Amygdala (tissue), 56 donors: ENCODE measurements around the gene MDH1.
"Not testable (repeated sequence)": the region's sequence is repeated elsewhere in the genome, so short reads cannot be mapped to it uniquely, and the experiment has no call there.

Source experiments
- DNase-seq, 56 donors: peaks; one replicate each; lab custom pipeline; 2025; lab: John Stamatoyannopoulos, UW

Gene MDH1

DNA sequence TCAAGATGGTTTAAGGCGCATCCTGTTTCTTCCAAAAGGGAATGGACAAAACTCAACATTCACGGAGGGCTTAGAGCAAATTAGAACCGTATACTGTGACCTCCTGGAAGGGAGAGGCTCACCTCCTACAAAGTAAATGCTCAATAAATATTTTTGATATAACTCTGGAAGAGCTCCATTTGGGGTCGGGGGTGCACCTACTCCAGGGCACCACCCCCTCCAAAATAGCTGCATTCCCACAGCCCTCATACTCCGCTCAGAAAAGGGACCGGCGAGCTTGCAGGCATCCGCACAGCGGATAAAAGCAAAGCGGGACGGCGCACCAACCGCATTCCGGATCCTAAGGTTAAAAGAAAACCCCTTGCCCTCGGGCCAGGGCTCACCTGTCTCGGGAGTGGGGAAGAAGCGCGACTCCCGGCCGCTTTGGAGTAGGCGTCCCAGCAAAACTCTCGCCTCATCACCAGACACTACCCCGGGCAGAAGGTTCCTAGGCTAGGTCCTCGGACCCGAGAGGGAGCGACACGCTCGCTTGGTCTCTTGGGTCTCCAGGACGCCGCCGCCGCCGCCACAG is 864 bp upstream of the MDH1 start:
- DNase-seq, result peak in 3 of 56 donors; percentile 43 to 85 (median 54)

DNA sequence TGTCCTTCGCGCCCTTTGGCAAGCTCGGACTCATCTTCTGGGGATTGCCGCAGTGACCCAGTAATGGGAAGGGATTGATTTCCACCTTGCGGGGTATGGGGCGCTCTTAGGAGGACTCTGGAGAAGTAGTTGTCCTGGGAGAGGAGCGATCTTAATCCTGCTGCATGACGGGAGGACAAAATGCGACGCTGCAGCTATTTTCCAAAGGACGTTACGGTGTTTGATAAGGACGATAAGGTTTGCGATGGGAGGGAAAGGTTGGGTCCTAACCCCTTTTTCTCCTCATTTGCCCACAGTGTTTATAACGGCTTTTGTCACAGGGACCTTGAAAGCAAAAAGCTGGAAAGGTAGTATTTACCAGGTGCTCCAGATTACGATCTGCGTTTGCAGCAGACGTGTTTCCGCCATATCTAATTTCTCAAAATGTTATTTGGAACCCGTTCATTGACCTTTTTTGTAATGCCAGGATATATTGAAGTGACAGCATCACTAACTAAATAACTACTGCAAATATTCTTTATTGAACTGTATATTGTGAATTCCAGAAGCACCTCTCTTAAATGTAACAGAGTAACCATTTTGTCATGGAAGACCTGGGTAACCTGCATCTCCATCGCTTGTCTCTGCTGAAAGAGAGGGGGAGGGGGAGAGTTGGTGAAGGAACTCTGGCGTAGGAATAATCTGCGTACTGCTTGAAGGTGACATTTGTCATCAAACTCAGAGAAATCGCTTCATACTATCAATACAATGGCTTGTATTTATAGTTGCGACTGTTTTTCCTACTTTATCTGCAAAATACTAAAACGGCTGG is 590 bp downstream of the MDH1 start:
- DNase-seq, result peak in 2 of 56 donors; percentile 45 to 55

DNA sequence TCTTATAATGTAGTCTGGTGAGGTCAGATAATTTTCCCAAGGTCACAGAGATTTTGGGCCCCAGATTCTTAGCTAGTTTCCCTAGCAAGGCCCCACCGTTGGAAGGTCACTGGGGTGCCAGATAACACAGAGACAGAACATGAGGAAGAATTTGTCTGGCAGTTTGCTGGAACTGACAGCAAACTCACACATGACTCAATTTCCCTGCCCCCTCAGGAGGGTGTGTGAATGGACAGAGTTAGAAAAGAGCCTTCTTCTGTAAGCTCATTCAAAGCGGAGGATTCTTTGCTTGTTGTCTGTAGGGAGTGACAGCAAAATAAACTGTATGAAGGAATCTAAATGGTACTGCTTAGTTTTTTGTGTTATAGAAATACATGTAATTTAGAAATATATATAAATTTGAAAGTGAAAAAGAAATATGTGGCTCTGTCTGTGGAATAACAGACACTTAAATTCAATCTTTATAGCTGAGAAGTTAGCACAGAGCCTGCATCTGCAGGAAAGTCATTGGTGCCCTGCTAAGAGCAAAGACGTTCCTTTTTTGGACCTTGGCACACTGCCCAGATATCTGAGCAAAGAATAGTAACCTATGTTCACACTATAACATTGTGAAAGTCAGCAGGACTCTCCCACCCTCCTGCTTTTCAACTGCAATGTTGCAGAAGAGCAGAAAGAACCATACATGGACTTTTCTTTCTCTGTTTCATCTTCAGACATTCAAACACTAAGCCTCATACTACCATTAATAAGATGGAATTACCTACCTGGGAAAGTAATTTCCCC is 2.1 kb downstream of the MDH1 start:
- peak in 7 of 56 donors; percentile 1 to 17 (median 11) for DNase-seq

DNA sequence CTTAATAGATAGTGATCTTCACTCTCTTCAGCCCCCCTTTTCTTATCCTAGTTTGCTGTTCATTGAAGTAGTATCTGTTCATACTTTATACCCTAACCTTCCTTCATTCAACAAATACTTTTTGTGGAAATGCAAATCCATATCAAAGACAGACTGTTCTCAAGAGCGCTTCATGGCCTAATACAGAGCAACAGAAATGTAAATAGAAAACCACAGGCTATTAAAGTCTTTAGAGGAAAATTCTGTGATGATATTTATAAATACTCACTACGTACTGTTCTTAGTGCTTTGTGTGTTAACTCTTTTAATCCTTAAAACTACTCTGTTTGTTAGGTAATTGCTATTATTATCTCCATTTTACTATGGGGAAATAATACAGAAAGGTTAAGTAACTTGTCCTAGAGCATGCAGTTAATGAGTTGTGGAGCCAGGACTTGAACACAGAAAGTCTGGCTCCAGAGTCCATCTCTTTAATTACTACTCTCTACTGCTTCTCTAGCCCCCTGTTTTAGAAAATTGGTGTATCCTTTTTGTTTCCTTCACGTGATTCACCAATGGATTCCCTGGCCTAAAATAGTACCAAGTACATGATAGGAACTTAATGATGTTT is 2.9 kb downstream of the MDH1 start:
- DNase-seq, result no peak

DNA sequence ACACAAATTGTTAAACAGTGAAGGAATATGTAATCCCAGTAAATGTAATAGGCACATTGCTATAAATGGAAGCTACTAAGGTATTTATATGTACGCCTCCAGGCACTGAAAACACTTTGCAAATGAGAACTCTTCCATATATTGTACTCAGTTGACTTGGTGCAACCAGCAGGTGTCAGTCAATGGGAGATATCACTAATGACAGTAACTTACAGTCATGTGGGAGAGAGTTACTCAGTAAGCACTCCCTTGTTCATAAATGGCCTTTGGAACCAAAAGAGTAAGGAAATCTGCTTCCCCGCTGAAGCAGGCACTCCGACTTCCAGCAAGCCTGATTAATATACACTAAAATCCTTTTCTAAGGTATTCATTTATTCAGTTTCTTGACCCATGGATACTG is 5.9 kb downstream of the MDH1 start:
- DNase-seq, result no peak

DNA sequence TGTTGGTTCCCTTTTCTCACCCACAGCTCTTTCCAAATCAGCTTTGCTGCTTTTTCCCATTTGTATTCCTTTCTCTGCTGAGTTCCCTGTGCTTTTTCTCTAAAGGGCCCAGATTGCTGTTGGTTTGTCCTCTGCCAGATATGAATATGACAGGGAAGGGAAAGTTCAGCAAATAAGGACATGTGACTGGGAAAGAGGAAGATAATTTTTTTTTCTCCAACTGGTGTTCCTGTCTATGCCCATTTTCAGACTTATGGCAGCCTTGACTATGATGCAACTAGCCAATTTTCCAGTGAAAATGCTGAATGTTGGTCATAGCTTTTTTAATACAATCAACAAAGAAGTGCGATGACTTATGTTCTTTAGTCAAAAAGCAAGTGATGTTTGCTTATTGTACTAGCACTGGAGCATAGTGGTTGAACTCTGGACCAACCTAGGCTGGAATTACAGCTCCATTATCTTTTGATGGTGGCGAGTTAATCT is 7.7 kb downstream of the MDH1 start:
- DNase-seq, result no peak

DNA sequence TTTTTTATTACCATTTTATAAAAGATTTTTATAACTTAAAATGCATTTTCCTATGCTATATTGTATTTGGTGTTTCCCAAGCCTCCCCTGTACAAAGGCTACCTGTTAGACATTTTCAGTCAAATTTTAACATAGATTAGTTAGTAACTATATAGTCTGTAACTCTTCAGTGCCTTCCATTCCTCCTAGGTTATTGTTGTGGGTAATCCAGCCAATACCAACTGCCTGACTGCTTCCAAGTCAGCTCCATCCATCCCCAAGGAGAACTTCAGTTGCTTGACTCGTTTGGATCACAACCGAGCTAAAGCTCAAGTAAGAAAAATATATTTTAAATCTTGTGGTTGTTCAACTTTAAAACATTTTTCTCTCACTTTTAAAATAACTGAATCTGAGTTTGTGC is 10.2 kb downstream of the MDH1 start:
- DNase-seq, result no peak

DNA sequence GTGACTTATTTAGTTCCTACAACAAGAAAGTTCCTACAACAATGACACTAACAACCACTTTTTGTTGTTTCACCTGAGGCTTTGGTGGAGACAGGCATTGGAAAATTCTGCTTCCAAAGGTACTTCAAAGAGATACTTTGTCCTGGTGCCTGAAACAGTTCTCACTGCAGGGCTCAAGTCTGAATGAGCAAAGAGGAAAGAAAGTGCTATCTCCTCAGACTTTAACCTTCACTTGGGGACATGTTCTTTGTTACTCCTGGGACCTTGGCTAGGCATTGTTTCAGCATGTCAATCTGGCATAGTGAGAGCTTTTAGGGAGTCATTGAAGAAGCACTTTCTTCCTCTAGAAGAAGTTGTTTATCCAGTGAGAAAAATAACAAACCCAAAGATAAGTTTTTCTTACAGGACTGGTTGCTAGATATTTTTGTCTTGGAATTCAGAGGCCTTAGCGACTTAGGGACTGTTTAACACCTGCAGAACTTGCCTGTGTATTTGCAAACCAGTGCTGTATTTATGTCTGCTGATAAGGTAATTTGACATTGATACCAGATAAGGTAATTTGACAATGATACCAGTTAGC is 12.2 kb downstream of the MDH1 start:
- no peak for DNase-seq

DNA sequence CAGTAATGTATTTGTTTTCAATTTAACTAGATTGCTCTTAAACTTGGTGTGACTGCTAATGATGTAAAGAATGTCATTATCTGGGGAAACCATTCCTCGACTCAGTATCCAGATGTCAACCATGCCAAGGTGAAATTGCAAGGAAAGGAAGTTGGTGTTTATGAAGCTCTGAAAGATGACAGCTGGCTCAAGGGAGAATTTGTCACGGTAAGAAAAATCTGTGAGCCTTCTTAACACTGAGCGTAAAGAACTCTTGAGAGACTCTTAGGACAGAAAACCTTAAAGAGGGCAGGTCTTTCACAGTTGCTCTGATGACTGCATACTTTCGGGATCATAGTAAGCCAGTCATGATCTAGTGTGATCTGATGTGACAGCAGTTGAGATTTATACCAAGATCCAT is 15.9 kb downstream of the MDH1 start:
- no peak for DNase-seq

DNA sequence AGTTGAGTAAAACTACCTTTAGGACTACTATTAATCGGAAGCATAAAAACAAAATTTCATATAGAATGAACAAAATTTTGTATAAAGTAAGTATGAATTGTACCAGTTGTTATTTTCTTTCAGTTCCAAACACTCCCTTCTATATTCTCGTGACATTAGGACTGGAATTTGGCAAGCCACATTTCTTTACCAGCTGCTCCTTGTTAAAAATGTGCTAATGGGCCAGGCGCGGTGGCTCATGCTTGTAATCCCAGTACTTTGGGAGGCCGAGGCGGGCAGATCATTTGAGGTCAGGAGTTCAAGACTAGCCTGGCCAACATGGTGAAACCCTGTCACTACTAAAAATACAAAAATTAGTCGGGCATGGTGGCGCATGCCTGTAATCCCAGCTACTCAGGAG is 20.1 kb downstream of the MDH1 start:
- not testable (repeated sequence) for DNase-seq

DNA sequence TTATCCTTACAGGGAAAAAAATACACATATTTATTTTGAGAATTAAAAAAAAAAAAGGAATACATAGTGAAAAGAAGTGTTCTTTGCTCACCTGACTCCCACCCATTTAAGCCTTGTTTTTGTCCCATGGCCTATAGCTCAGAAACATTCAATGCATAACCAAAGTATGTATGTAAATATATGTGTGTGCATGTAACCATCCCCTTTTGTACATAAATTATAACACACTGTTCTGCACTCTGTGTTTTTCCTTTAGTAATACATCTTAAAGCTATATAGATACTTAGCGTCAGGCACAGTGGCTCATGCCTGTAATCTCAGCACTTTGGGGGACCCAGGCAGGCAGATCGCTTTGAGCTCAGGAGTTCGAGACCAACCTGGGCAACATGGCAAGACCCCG is 21.8 kb downstream of the MDH1 start:
- DNase-seq, result no peak

DNA sequence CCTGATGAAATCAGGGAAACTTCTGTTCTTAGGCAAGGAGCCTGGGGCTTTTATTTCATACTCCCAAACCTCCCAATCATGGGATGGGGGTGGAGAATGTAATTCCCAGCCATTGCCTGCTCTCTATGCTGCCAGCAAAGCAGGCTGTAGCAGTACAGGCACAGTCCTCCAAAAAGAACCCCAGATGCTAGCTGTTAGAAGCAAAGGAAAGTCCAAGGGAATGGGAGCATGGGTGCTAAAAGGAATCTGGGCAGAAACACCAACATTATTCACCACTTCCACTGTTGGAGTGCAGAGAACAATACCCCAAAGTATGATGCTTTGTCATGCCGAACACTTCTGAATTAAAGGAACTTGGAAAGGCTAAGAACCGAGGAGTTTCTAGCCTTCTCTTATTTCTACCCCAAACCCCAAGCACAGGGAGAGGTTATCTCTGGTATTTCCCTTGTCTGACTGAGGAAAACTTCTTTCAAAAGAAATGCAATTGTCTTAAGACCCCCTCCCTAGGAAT is 24.7 kb downstream of the MDH1 start:
- no peak for DNase-seq

DNA sequence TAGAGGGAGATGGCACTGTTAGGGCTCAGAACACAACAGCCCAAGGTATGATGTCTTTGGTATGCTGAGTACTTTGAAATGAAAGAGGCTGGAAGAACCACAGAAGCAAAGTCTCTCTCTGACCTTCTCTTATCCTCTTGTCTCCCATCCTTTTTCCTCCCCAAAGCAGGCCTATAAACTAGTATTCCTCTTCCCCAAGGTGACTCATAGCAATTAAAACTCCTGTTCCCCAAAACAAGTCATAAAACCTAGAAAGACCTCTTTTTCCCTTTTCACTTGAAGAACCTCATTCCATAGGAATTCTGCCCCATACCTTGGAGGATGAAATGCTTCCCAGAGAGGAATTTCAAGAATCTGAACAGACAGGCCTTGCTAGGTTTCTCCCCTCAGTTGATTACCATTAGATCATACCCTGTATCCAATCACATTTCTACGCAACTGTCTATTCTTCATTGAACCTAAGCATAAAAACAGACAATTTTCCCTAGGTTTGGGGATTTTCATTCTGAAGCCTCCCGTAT is 25.7 kb downstream of the MDH1 start:
- DNase-seq, result no peak

DNA sequence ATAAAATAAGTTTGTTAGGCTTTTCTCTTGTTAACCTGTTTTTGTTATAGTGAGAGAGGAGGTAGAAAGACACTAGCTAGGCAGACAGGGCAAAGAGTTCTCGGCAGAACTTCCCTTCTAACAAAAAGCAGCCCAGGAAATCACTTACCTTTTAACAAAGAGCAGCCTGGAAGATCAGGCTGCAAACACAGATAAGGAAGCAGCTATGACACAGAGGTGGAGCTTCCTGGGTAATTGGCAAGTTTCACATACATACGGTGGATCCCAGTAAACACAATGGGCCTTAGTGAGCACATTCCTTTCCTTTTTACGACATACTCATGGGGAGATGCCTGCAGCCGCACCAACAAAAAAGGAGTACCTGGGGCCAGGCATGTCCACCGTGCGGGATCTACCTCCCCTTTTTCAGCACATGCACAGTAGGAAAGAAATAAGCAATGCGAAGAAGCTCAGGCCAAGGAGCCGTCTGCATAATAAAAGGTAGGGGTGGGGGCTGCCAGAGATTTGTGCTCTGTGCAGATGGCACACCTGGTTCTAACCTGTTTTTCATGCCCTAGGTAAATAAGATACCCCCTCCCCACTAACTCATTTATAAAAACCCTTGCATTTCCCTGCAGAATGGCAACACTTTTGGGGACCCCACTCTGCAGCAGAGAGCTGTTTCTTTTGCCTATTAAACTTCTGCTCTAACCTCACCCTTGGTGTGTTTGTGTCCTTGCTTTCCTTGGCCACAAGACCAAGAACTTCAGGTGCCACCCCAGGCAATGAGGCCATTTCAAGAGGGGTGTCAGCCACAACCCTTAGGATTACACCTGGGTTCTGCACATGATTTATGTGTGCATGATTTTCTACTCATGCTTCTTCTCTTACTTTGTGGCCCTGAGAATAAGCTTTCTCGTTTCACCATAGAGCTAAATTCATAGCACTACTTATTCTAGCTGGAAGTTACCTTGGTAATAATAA is 26.5 kb downstream of the MDH1 start:
- no peak for DNase-seq

DNA sequence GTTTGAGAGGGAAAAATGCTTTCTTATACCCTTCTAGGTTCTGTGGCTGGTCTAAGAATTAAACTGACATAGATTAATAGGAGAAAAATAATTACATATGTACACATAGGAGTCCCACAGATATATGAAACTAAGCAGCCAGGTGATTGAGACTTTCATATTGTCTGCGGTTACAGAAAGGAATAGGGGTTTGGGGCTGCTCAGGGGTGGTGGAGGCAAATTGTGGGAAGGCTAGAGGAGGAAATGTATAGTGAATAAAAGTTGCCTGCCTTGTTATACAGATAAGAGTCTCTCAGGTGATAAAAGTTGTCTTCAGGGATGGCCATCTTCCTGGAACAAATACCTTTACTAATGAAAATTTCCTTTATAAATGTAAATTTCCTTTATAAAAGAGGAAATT is 28.6 kb downstream of the MDH1 start:
- DNase-seq, result no peak

DNA sequence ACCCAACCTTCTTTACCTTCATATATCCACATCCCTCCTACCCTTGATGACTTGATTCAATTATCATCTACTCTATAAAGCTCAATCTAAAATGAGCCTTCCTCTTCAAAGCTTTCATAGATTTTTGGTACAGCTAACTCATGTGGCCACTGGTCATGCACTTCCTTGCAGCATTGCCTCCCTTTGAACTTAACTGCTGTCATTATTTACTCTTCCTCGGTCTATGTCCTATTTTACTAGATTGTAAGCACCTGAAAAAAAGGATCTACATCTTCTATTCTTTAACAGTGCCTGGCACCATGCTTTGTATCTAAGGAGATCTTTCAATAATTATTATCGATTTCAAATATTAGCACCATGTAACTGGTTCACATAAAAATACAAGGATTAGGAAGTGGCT is 30.6 kb downstream of the MDH1 start:
- no peak for DNase-seq

DNA sequence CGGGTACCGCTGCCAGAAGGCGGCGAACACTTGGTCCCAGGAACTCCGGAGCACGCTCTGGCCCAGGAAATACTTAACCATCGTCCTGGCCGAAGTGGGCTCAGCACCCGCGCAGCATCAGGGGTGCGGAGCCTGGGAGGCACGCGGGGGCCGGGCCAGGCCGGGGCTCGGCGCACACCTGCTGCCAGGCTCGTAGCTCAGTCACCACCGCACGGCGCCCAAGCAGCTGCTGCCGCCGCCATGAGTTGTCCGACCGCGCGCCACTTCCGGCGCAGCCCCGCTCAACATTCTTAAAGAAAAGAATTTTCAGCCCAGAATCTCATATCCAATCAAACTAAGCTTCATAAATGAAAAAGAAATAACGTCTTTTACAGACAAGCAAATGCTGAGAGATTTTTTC is 34.0 kb downstream of the MDH1 start:
- DNase-seq, result no peak

DNA sequence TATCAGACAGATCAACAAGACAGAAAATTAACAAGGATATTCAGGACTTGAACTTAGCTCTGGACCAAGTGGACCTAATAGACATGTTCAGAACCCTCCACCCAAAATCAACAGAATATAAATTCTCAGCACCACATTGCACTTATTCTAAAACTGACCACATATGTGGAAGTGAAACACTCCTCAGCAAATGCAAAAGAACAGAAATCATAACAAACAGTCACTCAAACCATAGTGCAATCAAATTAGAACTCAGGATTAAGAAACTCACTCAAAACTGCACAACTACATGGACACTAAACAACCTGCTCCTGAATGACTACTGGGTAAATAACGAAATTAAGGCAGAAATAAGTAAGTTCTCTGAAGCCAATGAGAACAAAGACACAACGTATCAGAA is 35.0 kb downstream of the MDH1 start:
- DNase-seq, result not testable (repeated sequence)

DNA sequence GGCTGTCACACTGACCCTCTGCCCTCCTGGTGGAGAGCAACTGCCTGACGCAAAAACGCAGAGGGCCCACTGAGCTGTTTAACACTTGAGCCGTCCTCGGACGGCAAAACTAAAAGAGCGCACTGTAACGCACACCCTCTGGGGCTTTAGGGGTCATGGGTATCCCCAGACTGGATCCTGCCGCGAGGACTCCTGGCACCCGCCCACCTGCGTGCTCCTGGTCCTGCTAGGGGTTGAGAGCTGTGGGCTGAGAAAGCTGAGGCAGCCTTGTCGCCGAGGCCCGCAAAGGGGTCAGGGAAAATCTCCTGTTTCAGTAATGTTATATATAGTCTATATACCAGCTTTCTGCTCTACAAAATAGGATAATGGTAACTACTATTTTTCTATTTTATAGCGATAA is 39.1 kb downstream of the MDH1 start:
- no peak for DNase-seq
